A549 (cell line): Measurements from ENCODE around the gene TMSB4X. TPM values are rescaled to one million over a fixed set of nuclear protein-coding genes. Genes with fewer than 3 reads are reported as not detected.

Experiments
- ATAC-seq, 2 experiments: fragments of 200-7000 bp in 1 of 2; fragments of >200 bp in 1 of 2; cut with Nextera tagmentation in 1 of 2; cut with Tn5 transposase in 1 of 2; 3 replicates each; pipeline versions ENCODE4 v1.8.0 to v1.9.1; 2018 to 2020; ENCODE audit warnings: mild to moderate bottlenecking in 1 of 2, moderate library complexity in 1 of 2
- CTCF ChIA-PET: fragments of 300-600 bp; sonication (Branson Sonifier 250); formaldehyde crosslinking; extraction: SDS; loops from one replicate; lab custom pipeline; 2021; ENCODE audit warnings: antibody characterized with exemption, inconsistent platforms; lab: Yijun Ruan, JAX
- POLR2A ChIA-PET: fragments of 350-600 bp; formaldehyde crosslinking; extraction: SDS; loops from one replicate; lab custom pipeline; 2021; ENCODE audit warnings: antibody characterized with exemption, inconsistent platforms; lab: Yijun Ruan, JAX
- DNase-seq, 2 experiments: peaks; one replicate each; pipeline versions ENCODE4 v3.0.0 to v3.0.0-alpha.2; 2011 to 2016; ENCODE audit warnings: low read depth in 1 of 2, low spot score in 1 of 2
- FAIRE-seq: peaks from 2 replicates; lab custom pipeline; 2011; peaks lifted over from hg19 to GRCh38; lab: Jason Lieb, UNC
- H3K27ac ChIP-seq, 2 experiments: fragments of >200 bp; sonication (Bioruptor Twin); formaldehyde crosslinking; 3 replicates each; pipeline ENCODE4 v1.5.1; 2016 to 2017
- H3K4me1 ChIP-seq: fragments of >200 bp; sonication (Bioruptor Twin); formaldehyde crosslinking; 3 replicates; pipeline ENCODE4 v1.6.1; 2016
- H3K4me2 ChIP-seq: fragments of >200 bp; sonication (Bioruptor Twin); formaldehyde crosslinking; 3 replicates; pipeline ENCODE4 v1.6.1; 2016
- H3K4me3 ChIP-seq: fragments of >200 bp; sonication (Bioruptor Twin); formaldehyde crosslinking; 3 replicates; pipeline ENCODE4 v1.5.1; 2016
- H3K9me3 ChIP-seq: fragments of >200 bp; sonication (Bioruptor Twin); formaldehyde crosslinking; 3 replicates; pipeline ENCODE4 v1.6.1; 2016
- CBX2 ChIP-seq: fragments of 200-600 bp; sonication (generic); IDR thresholded peaks from 2 replicates; pipeline ENCODE4 v1.6.1; 2016; ENCODE audit warnings: low read depth, mild to moderate bottlenecking, borderline replicate concordance
- CBX8 ChIP-seq: fragments of 200-600 bp; sonication (generic); IDR thresholded peaks from 2 replicates; pipeline ENCODE4 v1.6.1; 2016
- CHD2 ChIP-seq: fragments of 150-350 bp; IDR thresholded peaks from 2 replicates; pipeline ENCODE4 v1.6.1; 2014; ENCODE audit warnings: low read length; ENCODE audit not compliant: partially characterized antibody
- EHMT2 ChIP-seq: fragments of 200-600 bp; sonication (generic); IDR thresholded peaks from 2 replicates; pipeline ENCODE4 v1.6.1; 2016; ENCODE audit warnings: antibody characterized with exemption, low read depth, mild to moderate bottlenecking, moderate library complexity
- FOSB ChIP-seq: fragments of 250-450 bp; sonication (Bioruptor Pico); IDR thresholded peaks from 2 replicates; pipeline ENCODE4 v1.5.0; 2020; ENCODE audit warnings: mild to moderate bottlenecking, moderate library complexity
- FOSL2 ChIP-seq, 2 experiments: fragments of 450-650 bp in 1 of 2; fragments of >200 bp in 1 of 2; sonication (Bioruptor Twin) in 1 of 2; formaldehyde crosslinking; IDR thresholded peaks; 2 replicates each; pipeline versions ENCODE4 v1.5.0 to v1.6.1; 2016 to 2020; ENCODE audit warnings: mild to moderate bottlenecking in 1 of 2, moderate library complexity in 1 of 2
- GATA3 ChIP-seq: IDR thresholded peaks from 2 replicates; pipeline ENCODE4 v1.6.1; 2012; ENCODE audit warnings: borderline replicate concordance
- HEYL ChIP-seq: fragments of 250-450 bp; sonication (Bioruptor Pico); IDR thresholded peaks from 2 replicates; pipeline ENCODE4 v1.8.0; 2021; ENCODE audit warnings: mild to moderate bottlenecking, moderate library complexity
- HOXA7 ChIP-seq: fragments of 250-450 bp; sonication (Bioruptor Pico); IDR thresholded peaks from 2 replicates; pipeline ENCODE4 v1.5.0; 2020; ENCODE audit warnings: mild to moderate bottlenecking, moderate library complexity
- JUN ChIP-seq, 2 experiments: fragments of >200 bp; sonication (Bioruptor Twin); formaldehyde crosslinking; IDR thresholded peaks; 2 replicates in 1 of 2; 3 replicates in 1 of 2; pipeline ENCODE4 v1.6.1; 2016 to 2017
- JUNB ChIP-seq: fragments of >200 bp; sonication (Bioruptor Twin); formaldehyde crosslinking; IDR thresholded peaks from 2 replicates; pipeline ENCODE4 v1.6.1; 2016
- KDM1A ChIP-seq: fragments of 200-600 bp; sonication (generic); IDR thresholded peaks from 2 replicates; pipeline ENCODE4 v1.6.1; 2016; ENCODE audit warnings: low read depth, mild to moderate bottlenecking
- KDM5A ChIP-seq: fragments of 200-600 bp; sonication (generic); IDR thresholded peaks from 2 replicates; pipeline ENCODE4 v1.6.1; 2016; ENCODE audit warnings: antibody characterized with exemption, mild to moderate bottlenecking
- MAZ ChIP-seq: fragments of 150-350 bp; IDR thresholded peaks from 2 replicates; pipeline ENCODE4 v1.6.1; 2014; ENCODE audit warnings: antibody characterized with exemption, low read depth, low read length, borderline replicate concordance
- PHF8 ChIP-seq: fragments of 200-600 bp; sonication (generic); IDR thresholded peaks from 2 replicates; pipeline ENCODE4 v1.6.1; 2016; ENCODE audit warnings: low read depth, mild to moderate bottlenecking, antibody characterized with exemption, moderate library complexity, borderline replicate concordance
- POLR2A ChIP-seq: IDR thresholded peaks from 2 replicates; pipeline ENCODE4 v1.6.1; 2012; ENCODE audit warnings: mild to moderate bottlenecking, low read length
- RAD21 ChIP-seq, 2 experiments: fragments of >200 bp in 1 of 2; sonication (Bioruptor Twin) in 1 of 2; formaldehyde crosslinking in 1 of 2; IDR thresholded peaks in 1 of 2; conservative IDR thresholded peaks in 1 of 2; 2 replicates in 1 of 2; 3 replicates in 1 of 2; pipeline ENCODE4 v1.6.1; 2012 to 2018; ENCODE audit warnings: inconsistent platforms in 1 of 2
- RARB ChIP-seq: fragments of 250-450 bp; sonication (Bioruptor Pico); IDR thresholded peaks from 2 replicates; pipeline ENCODE4 v1.8.0; 2021; ENCODE audit warnings: mild to moderate bottlenecking, moderate library complexity
- RFX5 ChIP-seq: fragments of 450-650 bp; IDR thresholded peaks from 2 replicates; pipeline ENCODE4 v1.7.1; 2014; ENCODE audit warnings: antibody characterized with exemption, mild to moderate bottlenecking, moderate library complexity
- SMC3 ChIP-seq: fragments of >200 bp; sonication (Bioruptor Twin); formaldehyde crosslinking; IDR thresholded peaks from 3 replicates; pipeline ENCODE4 v1.6.1; 2018; ENCODE audit warnings: inconsistent platforms
- TFCP2L1 ChIP-seq: fragments of 250-450 bp; sonication (Bioruptor Pico); IDR thresholded peaks from 2 replicates; pipeline ENCODE4 v1.5.0; 2021; ENCODE audit warnings: mild to moderate bottlenecking
- ZFP36 ChIP-seq: fragments of 450-650 bp; IDR thresholded peaks from 2 replicates; pipeline ENCODE4 v1.6.1; 2014; ENCODE audit warnings: borderline replicate concordance; ENCODE audit not compliant: partially characterized antibody
- ZNF302 ChIP-seq: fragments of 250-450 bp; sonication (Bioruptor Pico); IDR thresholded peaks from 2 replicates; pipeline ENCODE4 v1.9.0; 2021; ENCODE audit warnings: inconsistent platforms, mild to moderate bottlenecking, moderate library complexity
- ZSCAN20 ChIP-seq: fragments of 250-450 bp; sonication (Bioruptor Pico); IDR thresholded peaks from 2 replicates; pipeline ENCODE4 v1.8.0; 2022; ENCODE audit warnings: mild to moderate bottlenecking, moderate library complexity
- WGBS: methylation state at CpG from one replicate; pipeline ENCODE4 v1.1.6; 2017; ENCODE audit errors: missing lambda C conversion rate; 5-methylcytosine and 5-hydroxymethylcytosine counted together
- polyA minus RNA-seq: library from RNA; depleted of rRNA, polyadenylated mRNA; stranded (reverse); fragments of >200 nt; gene quantifications from 2 replicates; pipeline ENCODE4 v1.2.3, GENCODE V29; 2011; rRNA and poly(A)+ RNA removed
- polyA plus RNA-seq, 4 experiments: library from polyadenylated mRNA; depleted of rRNA in 3 of 4; stranded (reverse); fragments of >200 nt; fragmentation: RNase III in 1 of 4; extraction: RNeasy Plus Mini Kit Qiagen cat#74134 plus additional on column Dnase treatment in 1 of 4; gene quantifications; 2 replicates in 3 of 4; 3 replicates in 1 of 4; pipeline ENCODE4 v1.2.3, GENCODE V29; 2011 to 2017
- TF ChIP-seq, protein P1 (sequence below): fragments of >200 bp; sonication (Bioruptor Twin); formaldehyde crosslinking; IDR thresholded peaks from 3 replicates; pipeline ENCODE4 v1.6.1; 2016
- TF ChIP-seq, protein P2 (sequence below): fragments of 250-450 bp; sonication (Bioruptor Pico); IDR thresholded peaks from 2 replicates; pipeline ENCODE4 v1.5.0; 2020; ENCODE audit warnings: low read depth, mild to moderate bottlenecking, moderate library complexity
- TF ChIP-seq, protein P3 (sequence below): fragments of >200 bp; sonication (Bioruptor Twin); formaldehyde crosslinking; IDR thresholded peaks from 2 replicates; pipeline ENCODE4 v1.6.1; 2016
- TF ChIP-seq, protein P4 (sequence below): fragments of 250-450 bp; sonication (Bioruptor Pico); IDR thresholded peaks from 2 replicates; pipeline ENCODE4 v1.5.0; 2021; ENCODE audit warnings: mild to moderate bottlenecking, moderate library complexity, borderline replicate concordance
- TF ChIP-seq, protein P5 (sequence below): IDR thresholded peaks from 2 replicates; pipeline ENCODE4 v1.6.1; 2012
- TF ChIP-seq, protein P6 (sequence below): fragments of >200 bp; sonication (Bioruptor Twin); formaldehyde crosslinking; IDR thresholded peaks from 3 replicates; pipeline ENCODE4 v1.5.1; 2016
- TF ChIP-seq, protein P7 (sequence below): fragments of 450-650 bp; IDR thresholded peaks from 2 replicates; pipeline ENCODE4 v1.6.1; 2014; ENCODE audit warnings: antibody characterized with exemption

TMSB4X gene
- polyA plus RNA-seq (2011; rRNA removed) (3,130 and 3,742 TPM in 2 replicates), polyA plus RNA-seq (2017; fragmentation: RNase III; extraction: RNeasy Plus Mini Kit Qiagen cat#74134 plus additional on column Dnase treatment) (6,622 to 7,955 TPM (median 7,447 TPM) in 3 replicates), polyA minus RNA-seq (852 and 1,226 TPM in 2 replicates)
- polyA plus RNA-seq (2012; cell fraction: cytosol; rRNA removed) = 3,096 and 3,118 TPM in 2 replicates
- polyA plus RNA-seq (2012; cell fraction: nucleus; rRNA removed) = 460 and 1,554 TPM in 2 replicates

DNA sequence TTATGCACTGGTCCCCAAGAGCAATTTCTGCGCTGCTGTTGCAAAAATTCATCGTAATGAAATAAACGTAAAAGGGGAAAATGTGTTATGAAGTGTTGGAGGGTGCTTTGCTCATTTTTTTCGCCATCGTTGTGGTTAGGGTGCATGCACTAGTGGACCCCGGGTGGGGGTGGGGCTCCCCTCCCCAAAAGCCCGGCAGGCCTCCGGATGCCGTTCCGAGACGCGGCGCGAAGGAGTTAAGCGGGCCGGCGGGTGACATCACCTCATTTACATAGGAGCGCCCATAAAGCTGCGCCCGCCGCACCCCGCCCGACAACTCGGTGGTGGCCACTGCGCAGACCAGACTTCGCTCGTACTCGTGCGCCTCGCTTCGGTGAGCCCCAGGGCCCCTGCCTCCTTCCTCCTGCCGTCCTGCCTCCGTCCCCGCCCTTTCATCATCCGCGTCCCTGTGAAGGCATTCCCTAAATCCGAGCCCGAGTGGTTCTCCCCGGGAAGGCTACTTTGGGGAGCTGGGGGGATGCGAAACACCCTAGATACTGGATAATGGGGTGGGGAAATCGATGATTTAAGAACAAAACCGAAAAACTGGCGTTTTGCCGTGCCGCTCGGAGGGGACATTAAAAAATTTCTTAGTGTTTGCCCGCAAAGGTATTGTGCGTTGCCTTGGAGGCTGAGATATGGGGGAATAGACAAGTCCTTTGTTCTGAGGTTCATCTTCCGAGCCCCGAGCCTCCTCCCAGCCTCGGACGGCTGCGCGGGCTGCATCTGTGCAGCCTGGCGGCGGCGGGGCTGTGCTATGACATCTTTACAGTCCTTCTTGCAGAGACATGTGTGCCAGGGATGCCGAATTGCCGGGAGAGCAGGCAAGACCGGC, at the start of gene TMSB4X:
TSS of gene TMSB4X (plus strand) at position 315 of the 874 bp plus-strand sequence.
- peak; percentile 83 to 84 for ATAC-seq
- Histone ChIP-seq H3K27ac (peak within 1 kb of the TSS; percentile 97 to 99), H3K4me2 (peak within 1 kb of the TSS; percentile 91), H3K4me3 (peak within 1 kb of the TSS; percentile 94), H3K4me1 (peaks cover 37% of the 10 kb centered on the region), H3K9me3 (no peaks in the 10 kb centered on the region)
- peak; percentile 69 to 93 for DNase-seq
- ChIA-PET POLR2A (interaction anchor here (0.8 to 2.9 kb wide), 22 partner anchors 10 to 515 kb away, joined by 3 to 18 read pairs (median 5); no protein-coding TSS in a partner anchor), CTCF (interaction anchor here (1.2 to 1.8 kb wide), 7 partner anchors 16 to 513 kb away, joined by 3 to 7 read pairs (median 5); no protein-coding TSS in a partner anchor)
- 3% methylated on average over 40 of the region's 60 CpGs for WGBS
- no peak for FAIRE-seq
- TF ChIP-seq JUNB (no peak), CBX8 (no peak), PHF8 (peak; percentile 77), RARB (CRISPR knock-in tag) (peak; percentile 54; the same call in 1 of the 2 replicates), FOSB (0 out of 2 replicates have a peak, but pooled peaks have one; percentile 31), ZSCAN20 (CRISPR knock-in tag) (no peak), TFCP2L1 (CRISPR knock-in tag) (peak; percentile 86; the same call in 1 of the 2 replicates), HEYL (no peak), CHD2 (peak; percentile 11), RFX5 (no peak), KDM5A (no peak), MAZ (no peak), RAD21 (conservative IDR thresholded peaks at IDR 0.05 in 1 of 2, IDR thresholded peaks at IDR 0.05 in 1 of 2) (peak; percentile 4 to 31; a peak in 2 of 5 replicates), KDM1A (no peak), GATA3 (no peak; the same call in 1 of the 2 replicates), HOXA7 (no peak; the same call in none of the 2 replicates), CBX2 (no peak), ZNF302 (CRISPR knock-in tag) (no peak), POLR2A (peak; percentile 99), EHMT2 (no peak), FOSL2 (IDR thresholded peaks at IDR 0.05) (no peak), FOSL2 (CRISPR knock-in tag; IDR thresholded peaks at IDR 0.05) (peak; percentile 17; the same call in 1 of the 2 replicates), JUN (IDR thresholded peaks at IDR 0.05) (peak; percentile 76 to 99; a peak in 4 of 5 replicates), SMC3 (no peak), ZFP36 (no peak)
- TF ChIP-seq, protein P1, sequence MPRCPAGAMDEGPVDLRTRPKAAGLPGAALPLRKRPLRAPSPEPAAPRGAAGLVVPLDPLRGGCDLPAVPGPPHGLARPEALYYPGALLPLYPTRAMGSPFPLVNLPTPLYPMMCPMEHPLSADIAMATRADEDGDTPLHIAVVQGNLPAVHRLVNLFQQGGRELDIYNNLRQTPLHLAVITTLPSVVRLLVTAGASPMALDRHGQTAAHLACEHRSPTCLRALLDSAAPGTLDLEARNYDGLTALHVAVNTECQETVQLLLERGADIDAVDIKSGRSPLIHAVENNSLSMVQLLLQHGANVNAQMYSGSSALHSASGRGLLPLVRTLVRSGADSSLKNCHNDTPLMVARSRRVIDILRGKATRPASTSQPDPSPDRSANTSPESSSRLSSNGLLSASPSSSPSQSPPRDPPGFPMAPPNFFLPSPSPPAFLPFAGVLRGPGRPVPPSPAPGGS = peak; percentile 98; the same call in 2 of the 3 replicates
- TF ChIP-seq, protein P2, sequence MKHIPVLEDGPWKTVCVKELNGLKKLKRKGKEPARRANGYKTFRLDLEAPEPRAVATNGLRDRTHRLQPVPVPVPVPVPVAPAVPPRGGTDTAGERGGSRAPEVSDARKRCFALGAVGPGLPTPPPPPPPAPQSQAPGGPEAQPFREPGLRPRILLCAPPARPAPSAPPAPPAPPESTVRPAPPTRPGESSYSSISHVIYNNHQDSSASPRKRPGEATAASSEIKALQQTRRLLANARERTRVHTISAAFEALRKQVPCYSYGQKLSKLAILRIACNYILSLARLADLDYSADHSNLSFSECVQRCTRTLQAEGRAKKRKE (CRISPR knock-in tag) = no peak
- TF ChIP-seq, protein P3, sequence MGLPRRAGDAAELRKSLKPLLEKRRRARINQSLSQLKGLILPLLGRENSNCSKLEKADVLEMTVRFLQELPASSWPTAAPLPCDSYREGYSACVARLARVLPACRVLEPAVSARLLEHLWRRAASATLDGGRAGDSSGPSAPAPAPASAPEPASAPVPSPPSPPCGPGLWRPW = no peak
- TF ChIP-seq, protein P4, sequence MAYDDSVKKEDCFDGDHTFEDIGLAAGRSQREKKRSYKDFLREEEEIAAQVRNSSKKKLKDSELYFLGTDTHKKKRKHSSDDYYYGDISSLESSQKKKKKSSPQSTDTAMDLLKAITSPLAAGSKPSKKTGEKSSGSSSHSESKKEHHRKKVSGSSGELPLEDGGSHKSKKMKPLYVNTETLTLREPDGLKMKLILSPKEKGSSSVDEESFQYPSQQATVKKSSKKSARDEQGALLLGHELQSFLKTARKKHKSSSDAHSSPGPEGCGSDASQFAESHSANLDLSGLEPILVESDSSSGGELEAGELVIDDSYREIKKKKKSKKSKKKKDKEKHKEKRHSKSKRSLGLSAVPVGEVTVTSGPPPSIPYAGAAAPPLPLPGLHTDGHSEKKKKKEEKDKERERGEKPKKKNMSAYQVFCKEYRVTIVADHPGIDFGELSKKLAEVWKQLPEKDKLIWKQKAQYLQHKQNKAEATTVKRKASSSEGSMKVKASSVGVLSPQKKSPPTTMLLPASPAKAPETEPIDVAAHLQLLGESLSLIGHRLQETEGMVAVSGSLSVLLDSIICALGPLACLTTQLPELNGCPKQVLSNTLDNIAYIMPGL = peak; percentile 16; the same call in 1 of the 2 replicates
- TF ChIP-seq, protein P5, sequence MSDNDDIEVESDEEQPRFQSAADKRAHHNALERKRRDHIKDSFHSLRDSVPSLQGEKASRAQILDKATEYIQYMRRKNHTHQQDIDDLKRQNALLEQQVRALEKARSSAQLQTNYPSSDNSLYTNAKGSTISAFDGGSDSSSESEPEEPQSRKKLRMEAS = peak; percentile 37; the same call in 1 of the 2 replicates
- TF ChIP-seq, protein P6, sequence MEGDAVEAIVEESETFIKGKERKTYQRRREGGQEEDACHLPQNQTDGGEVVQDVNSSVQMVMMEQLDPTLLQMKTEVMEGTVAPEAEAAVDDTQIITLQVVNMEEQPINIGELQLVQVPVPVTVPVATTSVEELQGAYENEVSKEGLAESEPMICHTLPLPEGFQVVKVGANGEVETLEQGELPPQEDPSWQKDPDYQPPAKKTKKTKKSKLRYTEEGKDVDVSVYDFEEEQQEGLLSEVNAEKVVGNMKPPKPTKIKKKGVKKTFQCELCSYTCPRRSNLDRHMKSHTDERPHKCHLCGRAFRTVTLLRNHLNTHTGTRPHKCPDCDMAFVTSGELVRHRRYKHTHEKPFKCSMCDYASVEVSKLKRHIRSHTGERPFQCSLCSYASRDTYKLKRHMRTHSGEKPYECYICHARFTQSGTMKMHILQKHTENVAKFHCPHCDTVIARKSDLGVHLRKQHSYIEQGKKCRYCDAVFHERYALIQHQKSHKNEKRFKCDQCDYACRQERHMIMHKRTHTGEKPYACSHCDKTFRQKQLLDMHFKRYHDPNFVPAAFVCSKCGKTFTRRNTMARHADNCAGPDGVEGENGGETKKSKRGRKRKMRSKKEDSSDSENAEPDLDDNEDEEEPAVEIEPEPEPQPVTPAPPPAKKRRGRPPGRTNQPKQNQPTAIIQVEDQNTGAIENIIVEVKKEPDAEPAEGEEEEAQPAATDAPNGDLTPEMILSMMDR = no peak
- TF ChIP-seq, protein P7, sequence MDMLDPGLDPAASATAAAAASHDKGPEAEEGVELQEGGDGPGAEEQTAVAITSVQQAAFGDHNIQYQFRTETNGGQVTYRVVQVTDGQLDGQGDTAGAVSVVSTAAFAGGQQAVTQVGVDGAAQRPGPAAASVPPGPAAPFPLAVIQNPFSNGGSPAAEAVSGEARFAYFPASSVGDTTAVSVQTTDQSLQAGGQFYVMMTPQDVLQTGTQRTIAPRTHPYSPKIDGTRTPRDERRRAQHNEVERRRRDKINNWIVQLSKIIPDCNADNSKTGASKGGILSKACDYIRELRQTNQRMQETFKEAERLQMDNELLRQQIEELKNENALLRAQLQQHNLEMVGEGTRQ = no peak
